Esophagus squamous epithelium (tissue), 5 donors: ENCODE results near the gene CDKN2B-AS1. TPM values are rescaled to one million over a fixed set of nuclear protein-coding genes. Genes with fewer than 3 reads are reported as not detected.

Experiments
- DNase-seq: peaks from one replicate; lab custom pipeline; 2025; lab: John Stamatoyannopoulos, UW
- H3K27ac ChIP-seq, 4 donors: fragments of 200-600 bp; sonication (generic); one replicate each; pipeline ENCODE4 v1.5.1; 2016 to 2019; ENCODE audit warnings: mild to moderate bottlenecking in 1 of 4
- H3K27me3 ChIP-seq, 4 donors: fragments of 200-600 bp; sonication (generic); 1 replicate in 3 of 4; 2 replicates in 1 of 4; pipeline versions ENCODE4 v1.5.1 to v1.6.0; 2017 to 2021; ENCODE audit warnings: antibody characterized with exemption in 1 of 4
- H3K36me3 ChIP-seq, 3 donors: fragments of 200-600 bp; sonication (generic); one replicate each; pipeline ENCODE4 v1.5.1; 2016 to 2019
- H3K4me1 ChIP-seq, 3 donors: fragments of 200-600 bp; sonication (generic); one replicate each; pipeline ENCODE4 v1.5.1; 2017 to 2019
- H3K4me3 ChIP-seq, 4 donors: fragments of 200-600 bp; sonication (generic); 1 replicate in 3 of 4; 2 replicates in 1 of 4; pipeline ENCODE4 v1.5.1; 2016 to 2019; ENCODE audit warnings: mild to moderate bottlenecking in 2 of 4, moderate library complexity in 1 of 4
- H3K9me3 ChIP-seq, 3 donors: fragments of 200-600 bp; sonication (generic); one replicate each; pipeline ENCODE4 v1.5.1; 2016 to 2019
- CTCF ChIP-seq, 6 experiments: fragments of 450-650 bp in 4 of 6; fragments of 200-600 bp in 2 of 6; sonication (generic) in 2 of 6; IDR thresholded peaks; one replicate each; pipeline ENCODE4 v1.5.1; 2016 to 2019; ENCODE audit warnings: antibody characterized with exemption in 6 of 6, mild to moderate bottlenecking in 4 of 6, moderate library complexity in 4 of 6
- POLR2A ChIP-seq, 4 donors: fragments of 450-650 bp; IDR thresholded peaks; one replicate each; pipeline ENCODE4 v1.6.1; 2017; ENCODE audit warnings: antibody characterized with exemption in 4 of 4, mild to moderate bottlenecking in 4 of 4, moderate library complexity in 3 of 4
- WGBS, 2 donors: methylation state at CpG; one replicate each; pipeline ENCODE4 v1.1.5; 2018; 5-methylcytosine and 5-hydroxymethylcytosine counted together
- intact Hi-C: fragments of 100-400 bp; cut with DNase I; formaldehyde crosslinking; loops from one replicate; pipeline ENCODE4 v1.15.0; 2022
- total RNA-seq, 4 donors: library from RNA; depleted of rRNA; stranded (reverse); fragments of >200 nt; gene quantifications; one replicate each; pipeline ENCODE4 v1.1.0, GENCODE V29; 2016
- donor health status: DM: yes; HTN: yes; CAD: no.

CDKN2B-AS1 gene
- total RNA-seq, 4 donors from 2014 or later, result 0.48 to 1.7 (median 0.80) TPM

DNA sequence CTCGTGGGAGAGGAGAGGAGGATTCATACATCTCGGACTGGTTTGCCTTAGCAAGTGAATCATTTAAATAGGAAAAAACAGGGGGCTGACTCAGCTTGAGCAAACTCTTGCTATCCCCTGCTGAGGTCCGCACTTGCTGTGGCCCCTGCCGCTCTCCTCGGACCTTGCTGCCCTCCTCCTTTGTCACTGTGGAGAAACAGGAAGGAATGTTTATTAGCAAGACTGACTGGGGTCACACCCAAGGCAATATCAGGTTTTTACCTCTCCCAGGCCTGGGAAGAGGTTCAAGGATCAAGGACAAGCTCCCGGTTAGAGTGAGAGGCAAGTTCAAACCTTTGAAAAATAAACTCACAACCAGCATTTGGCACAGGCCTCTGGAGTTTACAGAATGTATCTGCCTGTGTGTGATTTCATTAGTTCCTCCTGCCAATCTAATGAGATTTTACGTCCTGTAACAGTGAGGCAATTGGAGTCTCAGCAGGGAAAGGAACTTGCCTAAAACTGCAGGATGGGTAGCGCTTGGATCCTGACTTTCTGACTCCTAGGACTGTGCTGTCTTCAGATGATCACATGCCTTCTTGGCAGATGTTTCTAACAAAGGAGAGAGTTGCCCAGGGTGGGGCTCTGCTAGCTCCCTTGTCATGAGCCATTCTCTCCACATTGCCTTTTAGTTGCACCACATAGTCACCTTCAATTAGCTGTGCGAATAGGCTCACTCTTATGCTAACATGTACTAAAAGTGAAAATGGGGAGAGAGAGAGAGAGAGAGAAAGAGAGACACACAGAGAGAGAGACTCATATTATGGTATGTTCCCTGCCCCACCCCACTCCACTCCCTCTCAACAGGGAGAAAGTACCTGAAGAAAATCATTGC is 123.2 kb downstream of the CDKN2B-AS1 start:
- no peaks in the 10 kb centered on the region for H3K36me3 ChIP-seq
- H3K4me1 ChIP-seq, result peaks cover 0 to 26% (median 11%) of the 10 kb centered on the region in 3 donors
- no peaks in the 10 kb centered on the region for H3K27me3 ChIP-seq
- TF ChIP-seq POLR2A (IDR thresholded peaks at IDR 0.05), result no peak
- TF ChIP-seq CTCF (IDR thresholded peaks at IDR 0.05), result no peak
- H3K4me3 ChIP-seq, result no peak overlapping the region
- intact Hi-C loops, result no loop called here
- peaks cover 0 to 3% (median 0%) of the 10 kb centered on the region in 3 donors for H3K9me3 ChIP-seq
- DNase-seq, result no peak
- 42 to 47% methylated on average over 9 of the region's 9 CpGs for WGBS, 2 donors
- H3K27ac ChIP-seq, result peak overlapping the region; percentile 53 to 69 (median 63)

GRCh38 chr9:22118810-22119521 is 124.4 kb downstream of the CDKN2B-AS1 start:
- 68 to 81% methylated on average over 5 of the region's 5 CpGs for WGBS, 2 donors
- Histone ChIP-seq H3K27me3 (no peaks in the 10 kb centered on the region), H3K4me3 (no peak overlapping the region), H3K27ac (peak overlapping the region; percentile 53 to 69 (median 63)), H3K36me3 (no peaks in the 10 kb centered on the region), H3K9me3 (peaks cover 0 to 10% (median 0%) of the 10 kb centered on the region in 3 donors), H3K4me1 (peaks cover 0 to 26% (median 11%) of the 10 kb centered on the region in 3 donors)
- intact Hi-C loops, result no loop called here
- TF ChIP-seq POLR2A (IDR thresholded peaks at IDR 0.05) (no peak), CTCF (IDR thresholded peaks at IDR 0.05) (no peak)
- no peak for DNase-seq

- Histone ChIP-seq H3K4me1 (peaks cover 0 to 26% (median 11%) of the 10 kb centered on the region in 3 donors), H3K27me3 (no peaks in the 10 kb centered on the region), H3K27ac (peak overlapping the region in 2 of 4 donors; percentile 20 to 69), H3K4me3 (no peak overlapping the region), H3K36me3 (no peaks in the 10 kb centered on the region), H3K9me3 (peaks cover 0 to 10% (median 0%) of the 10 kb centered on the region in 3 donors)
- 23 to 32% methylated on average over 3 of the region's 3 CpGs for WGBS, 2 donors
- intact Hi-C loops, result loop anchor here (10.0 kb wide), 1 partner anchor 305 kb away; no protein-coding TSS in a partner anchor
- DNase-seq, result no peak
- TF ChIP-seq CTCF (IDR thresholded peaks at IDR 0.05), result peak in 5 of 6 experiments; percentile 33 to 56 (median 42)
- TF ChIP-seq POLR2A (IDR thresholded peaks at IDR 0.05), result no peak
Observed at GRCh38 chr9:22119522-22120158, 125.0 kb downstream of the CDKN2B-AS1 start.

DNA sequence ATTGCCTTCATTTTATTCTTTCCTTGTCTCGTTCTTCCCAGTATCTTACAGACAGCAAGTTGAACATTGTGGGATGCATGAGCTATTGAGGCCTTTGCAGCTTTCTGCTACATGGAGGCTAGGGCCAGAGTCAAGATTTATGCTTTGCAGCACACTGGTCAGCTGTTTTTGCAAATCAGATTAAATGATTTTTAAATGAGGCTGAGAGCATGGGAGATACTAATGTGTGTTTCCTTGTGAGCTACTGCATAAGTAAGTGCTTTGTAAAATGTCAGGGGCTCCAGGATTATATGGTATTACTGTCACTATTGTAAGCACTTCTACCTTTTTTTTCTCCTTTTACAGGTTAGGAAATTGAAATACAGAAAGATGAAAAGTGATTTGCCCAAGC is 125.6 kb downstream of the CDKN2B-AS1 start:
- no peak overlapping the region for H3K4me3 ChIP-seq
- no peaks in the 10 kb centered on the region for H3K36me3 ChIP-seq
- no peaks in the 10 kb centered on the region for H3K27me3 ChIP-seq
- intact Hi-C loops, result loop anchor here (10.0 kb wide), 1 partner anchor 305 kb away; no protein-coding TSS in a partner anchor
- H3K27ac ChIP-seq, result no peak overlapping the region
- peaks cover 0 to 10% (median 0%) of the 10 kb centered on the region in 3 donors for H3K9me3 ChIP-seq
- H3K4me1 ChIP-seq, result peaks cover 0 to 26% (median 11%) of the 10 kb centered on the region in 3 donors
- no peak for DNase-seq
- WGBS, 2 donors, result 90 to 92% methylated on average over 1 of the region's 1 CpG
- TF ChIP-seq CTCF (IDR thresholded peaks at IDR 0.05) (no peak), POLR2A (IDR thresholded peaks at IDR 0.05) (no peak)
